HG03521 (cell line): Measurements from ENCODE around the gene ZBTB20.
A peak's percentile ranks its signal among the peaks of the same experiment; 100 is the strongest.
"Not testable (repeated sequence)": the region's sequence is repeated elsewhere in the genome, so short reads cannot be mapped to it uniquely, and the experiment has no call there.

ENCODE experiments used
- ATAC-seq: cut with Tn5 transposase; IDR thresholded peaks from one replicate; pipeline ENCODE4 v1.9.1; 2021; ENCODE audit warnings: mild to moderate bottlenecking, moderate library complexity; ENCODE audit not compliant: unreplicated experiment

The ZBTB20 gene

DNA sequence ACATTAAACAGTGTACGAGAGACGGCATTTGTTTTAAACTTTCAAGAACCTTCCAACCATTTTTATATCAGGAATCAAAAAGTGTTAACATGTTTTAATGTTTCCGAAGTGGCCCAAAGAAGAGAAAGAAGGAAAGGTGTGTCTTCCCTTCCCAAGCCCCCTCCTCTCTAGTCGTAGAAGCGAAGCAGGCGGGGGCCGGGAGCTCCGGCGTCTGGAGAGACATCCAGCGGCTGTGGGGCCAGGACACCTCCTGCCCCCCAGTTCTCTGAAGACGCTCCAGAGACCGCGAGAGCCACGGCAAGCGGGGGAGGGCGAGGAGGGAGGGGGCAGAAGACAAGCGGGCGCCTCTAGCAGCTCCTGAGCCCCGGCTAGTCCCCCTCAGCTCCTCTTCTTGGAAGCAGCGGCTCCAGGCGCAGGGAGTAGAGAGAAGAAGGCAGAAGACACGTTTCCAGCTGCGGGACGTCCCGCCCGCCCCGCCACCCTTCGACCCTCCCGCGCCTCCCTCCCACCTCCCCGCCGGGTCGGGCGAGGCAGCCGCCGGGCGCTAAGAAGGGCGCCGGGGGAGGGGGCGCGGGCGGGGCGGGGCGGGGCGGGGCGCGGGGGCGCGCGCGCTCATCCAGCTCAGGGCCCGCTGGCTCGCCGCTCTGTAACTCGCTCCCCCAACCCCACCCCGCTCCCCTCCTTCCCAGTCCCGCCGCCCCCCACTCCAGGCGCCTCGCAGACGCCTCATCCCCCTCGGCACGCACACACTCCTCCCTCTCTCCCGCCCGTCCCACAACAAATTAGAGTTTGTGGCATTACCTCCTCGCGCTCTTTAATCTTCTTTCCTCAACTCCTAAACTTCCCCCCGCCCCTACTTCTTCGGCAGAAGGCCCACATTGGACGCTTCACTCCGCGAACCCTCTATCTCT lies at the start of gene ZBTB20:
ZBTB20 (minus strand) TSS at position 871 of the 911 bp plus-strand sequence.
- peak; percentile 30 for ATAC-seq

DNA sequence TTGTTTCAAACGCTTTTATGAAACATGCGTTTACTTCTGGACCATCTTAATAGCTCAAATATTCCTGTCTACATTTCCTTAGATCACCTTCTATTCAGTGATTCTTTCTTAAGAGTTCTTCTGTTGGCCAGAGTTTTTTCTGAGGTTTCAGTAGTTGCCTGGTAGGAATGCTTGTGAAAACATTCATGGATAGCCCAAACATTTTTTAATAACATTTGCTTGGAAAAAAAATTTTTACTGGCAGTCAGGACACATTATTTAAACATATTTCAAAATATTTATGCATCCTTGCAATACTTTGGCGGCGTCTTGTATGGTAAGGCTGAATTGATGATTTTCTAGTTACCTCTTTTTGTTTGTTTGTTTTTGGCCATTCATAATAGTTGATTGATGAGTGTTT lies 47.4 kb upstream of the ZBTB20 start:
- ATAC-seq = no peak

DNA sequence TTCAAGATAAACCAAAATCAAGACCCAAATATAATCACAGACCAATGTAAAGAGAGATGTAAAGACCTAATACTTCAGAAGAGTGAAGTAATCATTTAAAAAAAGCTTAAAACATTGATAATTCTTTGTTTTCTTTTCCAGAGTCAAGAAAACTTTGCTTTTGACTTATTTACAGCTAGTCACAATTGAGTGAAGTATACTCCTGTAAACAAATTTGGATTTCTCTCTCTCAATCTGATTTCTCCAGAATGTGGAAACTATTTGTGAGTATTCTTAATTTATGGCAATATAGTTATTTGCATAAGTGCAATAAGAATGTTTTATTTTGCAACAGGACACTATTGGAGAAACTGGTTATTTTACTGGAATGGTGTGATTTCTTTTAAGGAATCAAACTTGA lies 43.7 kb upstream of the ZBTB20 start:
- ATAC-seq = no peak

GRCh38 chr3:115187149-115187757 lies 40.2 kb upstream of the ZBTB20 start:
- peak; percentile 100 for ATAC-seq

DNA sequence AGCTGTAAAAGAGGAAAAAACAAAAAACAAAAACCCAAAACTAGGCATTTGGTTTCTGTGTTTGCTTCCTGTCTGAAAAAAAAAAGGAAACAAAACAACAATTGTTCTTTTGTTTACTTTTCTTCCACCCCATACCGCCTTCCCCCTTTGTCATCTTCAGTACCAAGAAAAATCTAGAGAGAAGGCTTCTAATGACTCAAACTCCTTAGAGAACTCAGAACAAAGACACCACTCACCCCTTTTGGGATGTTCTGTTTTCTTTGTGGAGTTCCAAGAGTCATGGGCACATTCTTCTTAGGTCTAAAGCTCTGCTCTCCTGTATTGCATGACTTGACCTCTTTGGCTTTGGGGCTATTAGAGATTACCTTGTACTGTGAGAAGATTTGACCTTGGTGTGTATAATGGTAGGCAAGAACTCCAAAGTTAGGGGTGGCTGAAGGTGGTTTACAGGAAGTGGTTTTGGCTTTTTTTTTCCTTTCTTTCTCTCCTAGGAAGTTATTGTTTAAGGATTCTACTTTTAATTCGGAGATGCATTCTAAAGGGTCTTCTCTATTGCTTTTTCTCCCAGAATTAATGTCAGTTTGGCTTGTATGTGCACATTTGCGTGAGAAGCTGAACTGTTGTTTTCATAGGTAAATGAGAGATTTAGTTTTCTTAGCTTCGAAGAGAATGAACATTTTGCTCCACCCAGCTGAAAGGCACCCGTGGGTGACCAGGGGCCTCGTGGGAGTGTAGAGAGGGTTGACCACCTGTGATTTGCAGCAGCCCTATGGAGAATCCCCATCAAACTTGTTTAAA lies 39.5 kb upstream of the ZBTB20 start:
- ATAC-seq = no peak

GRCh38 chr3:115184859-115185572 lies 37.9 kb upstream of the ZBTB20 start:
- ATAC-seq = not testable (repeated sequence)

GRCh38 chr3:115178930-115179329 lies 31.8 kb upstream of the ZBTB20 start:
- not testable (repeated sequence) for ATAC-seq

DNA sequence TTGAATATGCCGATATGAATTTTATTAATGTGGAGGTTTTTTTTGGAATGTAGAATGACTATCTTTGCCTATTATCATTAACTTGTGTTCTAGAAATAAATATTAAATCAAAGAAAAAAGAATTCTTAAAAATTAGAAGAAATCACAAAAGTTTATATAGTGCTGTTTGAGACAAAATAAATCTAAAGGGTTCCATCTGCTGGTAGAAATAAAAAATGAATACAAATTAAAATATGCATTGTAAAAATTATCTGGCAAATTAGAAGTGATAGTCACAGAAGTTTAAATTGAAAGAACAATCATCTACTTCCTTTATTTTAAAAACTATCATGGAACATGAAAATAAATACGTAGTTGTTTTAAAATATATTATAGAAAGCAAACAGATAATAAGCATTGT lies 22.7 kb upstream of the ZBTB20 start:
- ATAC-seq = no peak

DNA sequence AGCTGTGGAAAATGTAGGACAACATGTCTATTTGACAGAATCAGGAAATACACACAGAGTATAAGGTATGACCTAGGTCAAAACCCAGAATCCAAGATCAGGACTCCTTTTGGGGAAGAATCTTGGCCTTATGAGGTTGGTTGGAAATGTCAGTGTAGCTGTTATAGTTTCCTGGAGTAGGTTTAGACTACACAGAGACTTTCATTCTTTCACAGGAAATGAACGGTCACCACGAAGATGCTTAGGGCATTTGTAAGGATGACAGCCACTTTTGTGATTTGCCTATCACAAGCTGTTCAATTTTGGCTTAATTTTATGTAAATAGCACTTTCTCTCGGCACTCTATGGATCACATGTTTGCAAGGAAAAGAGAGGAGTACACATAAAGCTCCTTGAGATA lies 18.6 kb upstream of the ZBTB20 start:
- ATAC-seq = no peak

- no peak for ATAC-seq
Measured at GRCh38 chr3:115165266-115165665, 18.2 kb upstream of the ZBTB20 start.

DNA sequence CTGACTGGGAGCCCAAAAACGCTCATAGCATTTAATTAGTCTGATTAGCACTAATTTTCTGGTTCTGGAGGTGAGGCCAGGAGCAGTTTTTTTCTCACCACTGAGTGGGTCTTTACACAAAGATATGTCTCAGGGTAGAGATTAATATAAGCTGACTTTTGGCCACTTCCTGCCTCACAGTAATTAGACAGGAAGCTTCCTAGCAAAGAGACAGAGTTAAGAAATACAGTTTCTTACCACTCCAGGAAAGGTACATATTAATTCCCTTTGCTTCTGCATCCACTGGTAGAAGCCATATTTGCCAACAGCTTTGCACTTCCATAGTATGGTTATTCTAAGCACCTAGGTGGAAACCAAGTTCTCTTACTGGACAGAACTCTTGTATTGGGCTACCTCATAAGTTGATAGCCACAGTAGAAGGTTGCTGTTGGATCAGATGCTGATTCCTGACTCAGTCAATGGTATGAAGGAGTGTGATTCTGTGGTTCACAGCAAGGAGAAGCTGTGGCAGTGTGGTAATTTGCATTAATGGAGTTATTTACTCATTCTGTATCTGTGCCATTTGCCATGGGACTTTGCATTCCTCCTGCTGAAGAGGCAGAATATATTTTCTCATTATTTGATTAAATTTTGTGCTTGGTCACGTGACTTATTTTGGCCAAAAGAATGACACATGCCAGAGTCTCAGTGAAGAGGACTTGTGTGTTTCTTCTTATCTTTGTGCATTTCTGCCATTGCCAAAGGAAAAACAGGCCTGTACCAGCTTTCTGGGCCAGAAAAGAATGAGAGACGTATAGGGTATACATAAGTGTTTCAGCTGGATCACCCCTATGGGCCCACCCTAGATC lies 17.5 kb upstream of the ZBTB20 start:
- no peak for ATAC-seq

GRCh38 chr3:115162759-115163158 lies 15.7 kb upstream of the ZBTB20 start:
- no peak for ATAC-seq

DNA sequence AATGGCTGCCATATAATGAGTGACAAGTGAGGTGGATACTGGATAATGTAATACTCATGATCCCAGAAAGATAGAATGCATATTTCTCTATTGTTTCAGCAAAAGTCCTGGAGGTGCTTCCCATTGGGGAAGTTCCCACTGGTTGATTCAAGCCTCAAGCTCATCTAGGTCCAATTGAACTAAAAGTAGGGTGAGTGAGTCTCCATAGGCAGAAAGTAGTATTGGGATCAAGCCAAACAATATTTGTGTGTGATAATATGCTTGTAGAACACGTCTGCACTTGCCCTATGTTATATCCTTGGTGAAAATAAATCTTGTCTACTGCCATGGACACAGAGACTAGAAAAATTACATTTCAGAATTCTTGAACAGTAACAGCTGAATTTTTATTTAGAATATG lies 14.8 kb upstream of the ZBTB20 start:
- ATAC-seq = no peak

GRCh38 chr3:115161168-115161834 lies 14.2 kb upstream of the ZBTB20 start:
- ATAC-seq = no peak

DNA sequence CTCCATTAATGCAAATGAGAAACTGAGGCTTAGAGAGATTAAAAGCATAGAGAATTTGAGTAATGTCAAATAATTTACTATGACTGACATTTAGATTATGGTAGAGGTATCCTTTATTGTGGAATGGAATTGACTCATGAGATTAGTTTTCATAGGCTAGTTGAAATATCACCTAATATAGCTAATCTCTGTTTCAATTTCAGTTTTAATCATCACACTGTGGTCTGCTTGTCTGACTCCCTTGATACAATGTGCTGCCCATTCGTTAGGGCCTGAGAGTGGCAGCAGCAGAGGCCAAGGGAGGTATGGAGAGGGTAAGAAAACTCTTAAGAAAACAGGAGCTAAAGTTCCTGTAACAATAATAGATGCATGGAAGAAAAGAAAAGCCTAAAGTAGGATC lies 13.2 kb upstream of the ZBTB20 start:
- ATAC-seq = peak; percentile 99

- ATAC-seq = no peak
Measured at GRCh38 chr3:115156046-115156654, 9.1 kb upstream of the ZBTB20 start.

GRCh38 chr3:115154611-115155010 lies 7.5 kb upstream of the ZBTB20 start:
- ATAC-seq = no peak

GRCh38 chr3:115151921-115152320 lies 4.8 kb upstream of the ZBTB20 start:
- ATAC-seq = no peak
